Mammary epithelial cell (primary cell): ENCODE data around the gene ATXN10.

ENCODE experiments used
- EZH2 ChIP-seq: IDR thresholded peaks from 2 replicates; pipeline ENCODE4 v1.6.1; 2012; ENCODE audit warnings: low read length, inconsistent platforms, borderline replicate concordance
- TF ChIP-seq, protein P1 (sequence below), 2 donors: IDR thresholded peaks in 1 of 2; conservative IDR thresholded peaks in 1 of 2; 2 replicates each; pipeline ENCODE4 v1.5.1; 2011 to 2012; ENCODE audit warnings: inconsistent platforms in 2 of 2, low read length in 2 of 2, mild to moderate bottlenecking in 2 of 2, control low read depth in 1 of 2, low read depth in 1 of 2; ENCODE audit not compliant: insufficient read depth in 1 of 2; ENCODE audit errors: extremely low read depth in 1 of 2

DNA sequence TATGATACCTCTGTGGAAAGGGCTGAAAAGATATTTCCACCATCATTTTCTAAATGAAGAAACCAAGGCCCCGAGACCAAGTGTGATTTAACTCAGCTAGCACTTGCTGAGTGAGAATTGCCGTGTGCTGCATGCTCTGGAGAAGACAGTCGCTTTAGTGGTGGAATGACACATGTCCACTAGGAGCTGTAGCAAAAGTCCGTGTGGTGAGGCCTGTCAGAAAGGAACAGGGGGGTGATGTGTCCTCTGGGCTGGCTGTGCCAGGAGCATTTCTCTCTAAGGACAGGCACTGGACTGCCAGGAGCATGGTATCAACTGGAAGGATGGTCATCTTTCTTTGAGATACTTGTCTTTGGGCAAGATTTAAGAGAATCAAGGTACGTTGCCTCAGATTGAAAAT, 72.8 kb downstream of the ATXN10 start:
- TF ChIP-seq, protein P1, sequence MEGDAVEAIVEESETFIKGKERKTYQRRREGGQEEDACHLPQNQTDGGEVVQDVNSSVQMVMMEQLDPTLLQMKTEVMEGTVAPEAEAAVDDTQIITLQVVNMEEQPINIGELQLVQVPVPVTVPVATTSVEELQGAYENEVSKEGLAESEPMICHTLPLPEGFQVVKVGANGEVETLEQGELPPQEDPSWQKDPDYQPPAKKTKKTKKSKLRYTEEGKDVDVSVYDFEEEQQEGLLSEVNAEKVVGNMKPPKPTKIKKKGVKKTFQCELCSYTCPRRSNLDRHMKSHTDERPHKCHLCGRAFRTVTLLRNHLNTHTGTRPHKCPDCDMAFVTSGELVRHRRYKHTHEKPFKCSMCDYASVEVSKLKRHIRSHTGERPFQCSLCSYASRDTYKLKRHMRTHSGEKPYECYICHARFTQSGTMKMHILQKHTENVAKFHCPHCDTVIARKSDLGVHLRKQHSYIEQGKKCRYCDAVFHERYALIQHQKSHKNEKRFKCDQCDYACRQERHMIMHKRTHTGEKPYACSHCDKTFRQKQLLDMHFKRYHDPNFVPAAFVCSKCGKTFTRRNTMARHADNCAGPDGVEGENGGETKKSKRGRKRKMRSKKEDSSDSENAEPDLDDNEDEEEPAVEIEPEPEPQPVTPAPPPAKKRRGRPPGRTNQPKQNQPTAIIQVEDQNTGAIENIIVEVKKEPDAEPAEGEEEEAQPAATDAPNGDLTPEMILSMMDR (conservative IDR thresholded peaks at IDR 0.05 in 1 of 2, IDR thresholded peaks at IDR 0.05 in 1 of 2; ENCODE audit: extremely low read depth in 1 of 2, insufficient read depth in 1 of 2, low read depth in 1 of 2, low read length in 2 of 2): no peak
- no peak for TF ChIP-seq EZH2
